ENCODE measurements around the gene MCOLN3.

DNA sequence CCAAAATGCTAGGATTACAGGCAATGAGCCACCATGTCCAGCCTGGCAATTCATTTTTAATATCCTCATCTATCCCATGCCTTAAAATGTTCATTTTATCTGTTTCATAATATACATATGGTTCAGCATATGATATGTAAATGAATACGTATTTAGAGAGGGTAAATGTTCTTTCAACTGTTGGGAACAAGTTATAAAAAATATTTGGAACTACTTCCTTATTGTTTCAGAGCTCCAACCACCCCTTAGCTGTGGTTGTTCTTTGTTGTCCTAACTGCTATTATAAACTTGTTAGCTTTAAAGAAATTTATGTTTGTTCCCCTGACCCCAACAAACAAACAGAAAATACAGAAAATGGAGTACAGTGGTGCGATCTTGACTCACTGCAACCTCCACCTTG, 65.9 kb downstream of the MCOLN3 start:
- TF ChIP-seq CTCF (conservative IDR thresholded peaks at IDR 0.05 in 1 of 2, IDR thresholded peaks at IDR 0.05 in 1 of 2; ENCODE audit: low read depth in 1 of 2, low read length in 2 of 2) (no peak), EZH2 (IDR thresholded peaks at IDR 0.05; ENCODE audit: low read length, missing control alignments) (no peak)
